Breast epithelium (tissue), 3 donors: ENCODE measurements around the gene BRD1.

ENCODE experiments used
- POLR2AphosphoS5 ChIP-seq, 3 donors: sonication (generic); formaldehyde crosslinking; IDR thresholded peaks; one replicate each; pipeline ENCODE4 v1.6.1; 2017; ENCODE audit warnings: antibody characterized with exemption in 3 of 3
- TF ChIP-seq, protein P1 (sequence below), 3 donors: fragments of 450-650 bp; IDR thresholded peaks; one replicate each; pipeline ENCODE4 v1.5.1; 2016 to 2017; ENCODE audit warnings: antibody characterized with exemption in 3 of 3, mild to moderate bottlenecking in 3 of 3, moderate library complexity in 3 of 3

DNA sequence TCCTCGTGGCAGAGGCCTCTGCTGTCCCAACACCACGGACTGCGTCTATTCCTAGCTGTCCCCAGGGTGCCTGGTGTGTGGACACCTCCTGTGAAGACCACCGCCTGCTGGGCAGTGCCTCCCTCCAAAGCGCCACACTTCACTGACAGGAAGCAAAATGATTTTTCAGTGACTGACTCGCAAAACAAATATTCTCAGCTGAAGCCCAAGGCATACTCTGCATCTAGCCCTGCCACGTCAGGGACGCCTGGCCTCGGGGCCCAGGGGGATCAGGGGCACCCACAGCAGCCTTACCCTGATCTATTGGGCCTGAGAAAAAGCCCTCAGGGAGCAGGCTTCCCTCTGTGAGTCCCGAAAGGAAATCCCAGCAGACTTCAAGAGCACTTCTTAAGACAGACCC is 2.2 kb downstream of the BRD1 start:
- TF ChIP-seq POLR2AphosphoS5 (IDR thresholded peaks at IDR 0.05), result no peak
- TF ChIP-seq, protein P1, sequence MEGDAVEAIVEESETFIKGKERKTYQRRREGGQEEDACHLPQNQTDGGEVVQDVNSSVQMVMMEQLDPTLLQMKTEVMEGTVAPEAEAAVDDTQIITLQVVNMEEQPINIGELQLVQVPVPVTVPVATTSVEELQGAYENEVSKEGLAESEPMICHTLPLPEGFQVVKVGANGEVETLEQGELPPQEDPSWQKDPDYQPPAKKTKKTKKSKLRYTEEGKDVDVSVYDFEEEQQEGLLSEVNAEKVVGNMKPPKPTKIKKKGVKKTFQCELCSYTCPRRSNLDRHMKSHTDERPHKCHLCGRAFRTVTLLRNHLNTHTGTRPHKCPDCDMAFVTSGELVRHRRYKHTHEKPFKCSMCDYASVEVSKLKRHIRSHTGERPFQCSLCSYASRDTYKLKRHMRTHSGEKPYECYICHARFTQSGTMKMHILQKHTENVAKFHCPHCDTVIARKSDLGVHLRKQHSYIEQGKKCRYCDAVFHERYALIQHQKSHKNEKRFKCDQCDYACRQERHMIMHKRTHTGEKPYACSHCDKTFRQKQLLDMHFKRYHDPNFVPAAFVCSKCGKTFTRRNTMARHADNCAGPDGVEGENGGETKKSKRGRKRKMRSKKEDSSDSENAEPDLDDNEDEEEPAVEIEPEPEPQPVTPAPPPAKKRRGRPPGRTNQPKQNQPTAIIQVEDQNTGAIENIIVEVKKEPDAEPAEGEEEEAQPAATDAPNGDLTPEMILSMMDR (IDR thresholded peaks at IDR 0.05), result no peak
